Esophagus muscularis mucosa (tissue), 4 donors: Measurements from ENCODE around the gene DGCR6L. TPM values are rescaled to one million over a fixed set of nuclear protein-coding genes. Genes with fewer than 3 reads are reported as not detected.
"Not testable (repeated sequence)": the region's sequence is repeated elsewhere in the genome, so short reads cannot be mapped to it uniquely, and the experiment has no call there.

Experiments used
- DNase-seq: peaks from one replicate; pipeline ENCODE4 v3.0.0-alpha.2; 2017; ENCODE audit errors: extremely low spot score
- H3K27ac ChIP-seq, 4 donors: fragments of 200-600 bp; sonication (generic); replicated peaks in 1 of 4; 1 replicate in 3 of 4; 2 replicates in 1 of 4; pipeline ENCODE4 v1.5.1; 2016 to 2019; ENCODE audit warnings: mild to moderate bottlenecking in 1 of 4
- H3K27me3 ChIP-seq, 4 donors: fragments of 200-600 bp; sonication (generic); one replicate each; pipeline versions ENCODE4 v1.5.1 to v1.6.0; 2016 to 2019
- H3K36me3 ChIP-seq, 4 donors: fragments of 200-600 bp; sonication (generic); one replicate each; pipeline ENCODE4 v1.5.1; 2016 to 2019
- H3K4me1 ChIP-seq, 4 donors: fragments of 200-600 bp; sonication (generic); one replicate each; pipeline ENCODE4 v1.5.1; 2016 to 2019
- H3K4me3 ChIP-seq, 4 donors: fragments of 200-600 bp; sonication (generic); 1 replicate in 2 of 4; 2 replicates in 2 of 4; pipeline ENCODE4 v1.5.1; 2016 to 2019; ENCODE audit warnings: mild to moderate bottlenecking in 4 of 4, moderate library complexity in 1 of 4
- H3K9me3 ChIP-seq, 4 donors: fragments of 200-600 bp; sonication (generic); 1 replicate in 3 of 4; 2 replicates in 1 of 4; pipeline ENCODE4 v1.5.1; 2016 to 2019
- EP300 ChIP-seq: sonication (generic); formaldehyde crosslinking; IDR thresholded peaks from one replicate; pipeline ENCODE4 v1.6.1; 2017; ENCODE audit warnings: antibody characterized with exemption
- POLR2A ChIP-seq: fragments of 450-650 bp; IDR thresholded peaks from one replicate; pipeline ENCODE4 v1.6.1; 2017; ENCODE audit warnings: antibody characterized with exemption, moderate library complexity, mild to moderate bottlenecking, low read depth
- POLR2AphosphoS5 ChIP-seq, 2 donors: sonication (generic); formaldehyde crosslinking; IDR thresholded peaks; one replicate each; pipeline ENCODE4 v1.6.1; 2017; ENCODE audit warnings: antibody characterized with exemption in 2 of 2
- WGBS: methylation state at CpG from one replicate; pipeline ENCODE4 v1.1.5; 2018; 5-methylcytosine and 5-hydroxymethylcytosine counted together
- intact Hi-C: fragments of 100-400 bp; cut with DNase I; formaldehyde crosslinking; loops from one replicate; pipeline ENCODE4 v1.15.1; 2023
- total RNA-seq, 4 donors: library from RNA; depleted of rRNA; stranded (reverse); fragments of >200 nt; gene quantifications; one replicate each; pipeline versions ENCODE4 v1.1.0 to v1.2.1, GENCODE V29; 2016
- TF ChIP-seq, protein P1 (sequence below), 3 experiments: fragments of 200-600 bp in 2 of 3; fragments of 450-650 bp in 1 of 3; sonication (generic) in 2 of 3; IDR thresholded peaks; one replicate each; pipeline ENCODE4 v1.5.1; 2017 to 2019; ENCODE audit warnings: antibody characterized with exemption in 3 of 3, mild to moderate bottlenecking in 2 of 3, moderate library complexity in 1 of 3

The DGCR6L gene
- total RNA-seq, 4 donors from 2014 or later, result 41.5 to 73.0 (median 52.9) TPM

DNA sequence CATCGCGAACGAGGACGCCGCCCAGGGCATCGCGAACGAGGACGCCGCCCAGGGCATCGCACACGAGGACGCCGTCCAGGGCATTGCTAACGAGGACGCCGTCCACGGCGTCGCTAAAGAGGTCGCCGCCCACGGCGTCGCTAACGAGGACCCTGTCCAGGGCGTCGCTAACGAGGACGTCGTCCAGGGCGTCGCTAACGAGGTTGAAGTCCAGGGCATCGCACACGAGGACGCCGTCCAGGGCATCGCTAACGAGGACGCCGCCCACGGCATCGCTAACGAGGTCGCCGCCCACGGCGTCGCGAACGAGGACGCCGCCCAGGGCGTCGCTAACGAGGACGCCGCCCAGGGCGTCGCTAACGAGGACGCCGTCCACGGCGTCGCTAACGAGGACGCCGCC is 38.1 kb upstream of the DGCR6L start:
- intact Hi-C loops, H3K27ac ChIP-seq, H3K9me3 ChIP-seq, H3K27me3 ChIP-seq, H3K4me1 ChIP-seq, DNase-seq, H3K36me3 ChIP-seq, H3K4me3 ChIP-seq: not testable (repeated sequence)
- WGBS, result 94% methylated on average over 40 of the region's 70 CpGs

DNA sequence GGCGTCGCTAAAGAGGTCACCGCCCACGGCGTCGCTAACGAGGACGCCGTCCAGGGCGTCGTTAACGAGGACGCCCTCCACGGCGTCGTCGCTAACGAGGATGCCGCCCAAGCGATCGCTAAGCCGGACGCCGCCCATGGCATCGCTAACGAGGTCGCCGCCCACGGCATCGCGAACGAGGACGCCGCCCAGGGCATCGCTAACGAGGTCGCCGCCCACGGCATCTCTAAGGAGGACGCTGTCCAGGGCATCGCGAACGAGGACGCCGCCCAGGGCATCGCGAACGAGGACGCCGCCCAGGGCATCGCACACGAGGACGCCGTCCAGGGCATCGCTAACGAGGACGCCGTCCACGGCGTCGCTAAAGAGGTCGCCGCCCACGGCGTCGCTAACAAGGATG is 37.0 kb upstream of the DGCR6L start:
- H3K36me3 ChIP-seq, DNase-seq, H3K27me3 ChIP-seq, H3K4me3 ChIP-seq, H3K27ac ChIP-seq, H3K9me3 ChIP-seq, intact Hi-C loops, H3K4me1 ChIP-seq: not testable (repeated sequence)
- WGBS, result 94% methylated on average over 65 of the region's 66 CpGs

DNA sequence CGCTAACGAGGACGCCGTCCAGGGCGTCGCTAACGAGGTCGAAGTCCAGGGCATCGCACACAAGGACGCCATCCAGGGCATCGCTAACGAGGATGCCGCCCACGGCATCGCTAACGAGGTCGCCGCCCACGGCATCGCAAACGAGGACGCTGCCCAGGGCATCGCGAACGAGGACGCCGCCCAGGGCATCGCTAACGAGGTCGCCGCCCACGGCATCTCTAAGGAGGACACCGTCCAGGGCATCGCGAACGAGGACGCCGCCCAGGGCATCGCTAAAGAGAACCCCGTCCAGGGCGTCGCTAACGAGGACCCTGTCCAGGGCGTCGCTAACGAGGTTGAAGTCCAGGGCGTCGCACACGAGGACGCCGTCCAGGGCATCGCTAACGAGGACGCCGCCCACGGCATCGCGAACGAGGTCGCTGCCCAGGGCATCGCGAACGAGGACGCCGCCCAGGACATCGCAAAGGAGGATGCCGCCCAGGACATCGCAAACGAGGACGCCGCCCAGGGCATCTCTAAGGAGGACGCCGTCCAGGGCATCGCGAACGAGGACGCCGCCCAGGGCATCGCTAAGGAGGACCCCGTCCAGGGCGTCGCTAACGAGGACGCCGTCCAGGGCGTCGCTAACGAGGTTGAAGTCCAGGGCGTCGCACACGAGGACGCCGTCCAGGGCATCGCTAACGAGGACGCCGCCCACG is 36.2 kb upstream of the DGCR6L start:
- DNase-seq, H3K4me1 ChIP-seq, H3K27ac ChIP-seq, H3K36me3 ChIP-seq, H3K9me3 ChIP-seq, H3K4me3 ChIP-seq, H3K27me3 ChIP-seq, intact Hi-C loops: not testable (repeated sequence)
- 94% methylated on average over 97 of the region's 98 CpGs for WGBS

DNA sequence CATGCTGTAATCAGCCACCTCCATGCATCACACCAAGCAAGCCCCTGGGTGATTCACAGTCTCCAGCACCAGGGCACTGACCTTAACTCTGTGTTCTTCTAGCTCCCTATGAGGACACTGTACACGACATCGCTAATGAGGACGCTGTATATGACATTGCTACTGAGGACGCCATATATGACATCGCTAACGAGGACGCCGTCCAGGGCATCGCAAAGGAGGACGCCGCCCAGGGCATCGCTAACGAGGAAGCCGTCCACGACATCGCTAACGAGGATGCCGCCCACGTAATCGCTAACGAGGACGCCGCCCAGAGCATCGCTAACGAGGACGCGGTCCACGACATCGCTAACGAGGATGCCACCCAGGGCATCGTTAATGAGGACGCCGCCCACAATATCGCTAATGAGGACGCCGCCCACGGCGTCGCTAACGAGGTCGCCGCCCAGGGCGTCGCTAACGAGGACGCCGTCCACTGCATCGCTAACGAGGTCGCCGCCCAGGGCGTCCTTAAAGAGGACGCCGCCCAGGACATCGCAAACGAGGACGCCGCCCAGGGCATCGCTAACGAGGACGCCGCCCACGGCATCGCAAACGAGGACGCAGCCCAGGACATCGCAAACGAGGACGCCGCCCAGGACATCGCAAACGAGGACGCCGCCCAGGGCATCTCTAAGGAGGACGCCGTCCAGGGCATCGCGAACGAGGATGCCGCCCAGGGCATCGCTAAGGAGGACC is 34.5 kb upstream of the DGCR6L start:
- no peaks in the 10 kb centered on the region for H3K27me3 ChIP-seq
- no peak for DNase-seq
- H3K4me3 ChIP-seq, result no peak overlapping the region
- H3K9me3 ChIP-seq, result no peaks in the 10 kb centered on the region
- H3K36me3 ChIP-seq, result no peaks in the 10 kb centered on the region
- 94% methylated on average over 81 of the region's 81 CpGs for WGBS
- H3K4me1 ChIP-seq, result no peaks in the 10 kb centered on the region
- intact Hi-C loops, result no loop called here
- H3K27ac ChIP-seq, result no peak overlapping the region
- TF ChIP-seq EP300, result no peak
- TF ChIP-seq POLR2A, result no peak
- no peak for TF ChIP-seq POLR2AphosphoS5 (IDR thresholded peaks at IDR 0.05)
- TF ChIP-seq, protein P1, sequence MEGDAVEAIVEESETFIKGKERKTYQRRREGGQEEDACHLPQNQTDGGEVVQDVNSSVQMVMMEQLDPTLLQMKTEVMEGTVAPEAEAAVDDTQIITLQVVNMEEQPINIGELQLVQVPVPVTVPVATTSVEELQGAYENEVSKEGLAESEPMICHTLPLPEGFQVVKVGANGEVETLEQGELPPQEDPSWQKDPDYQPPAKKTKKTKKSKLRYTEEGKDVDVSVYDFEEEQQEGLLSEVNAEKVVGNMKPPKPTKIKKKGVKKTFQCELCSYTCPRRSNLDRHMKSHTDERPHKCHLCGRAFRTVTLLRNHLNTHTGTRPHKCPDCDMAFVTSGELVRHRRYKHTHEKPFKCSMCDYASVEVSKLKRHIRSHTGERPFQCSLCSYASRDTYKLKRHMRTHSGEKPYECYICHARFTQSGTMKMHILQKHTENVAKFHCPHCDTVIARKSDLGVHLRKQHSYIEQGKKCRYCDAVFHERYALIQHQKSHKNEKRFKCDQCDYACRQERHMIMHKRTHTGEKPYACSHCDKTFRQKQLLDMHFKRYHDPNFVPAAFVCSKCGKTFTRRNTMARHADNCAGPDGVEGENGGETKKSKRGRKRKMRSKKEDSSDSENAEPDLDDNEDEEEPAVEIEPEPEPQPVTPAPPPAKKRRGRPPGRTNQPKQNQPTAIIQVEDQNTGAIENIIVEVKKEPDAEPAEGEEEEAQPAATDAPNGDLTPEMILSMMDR (IDR thresholded peaks at IDR 0.05), result no peak

DNA sequence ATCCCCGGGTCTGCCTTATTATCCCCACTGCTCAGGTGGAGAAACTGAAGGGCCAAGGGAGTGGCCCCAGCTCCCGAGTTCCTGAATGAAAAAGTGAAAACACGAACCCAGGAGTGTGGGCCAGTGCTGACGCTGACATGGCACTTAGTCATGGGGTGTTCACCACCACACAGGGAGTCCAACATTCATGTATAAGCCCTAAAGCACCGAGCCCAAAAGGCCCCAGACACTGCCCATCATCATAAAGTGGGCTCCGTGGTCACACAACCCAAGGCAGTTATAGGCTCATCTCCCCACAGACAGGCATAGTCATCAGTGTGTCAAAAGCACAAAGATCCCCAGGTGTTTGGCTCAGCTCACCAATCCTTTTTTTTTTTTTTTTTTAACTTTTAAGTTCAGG is 32.7 kb upstream of the DGCR6L start:
- H3K36me3 ChIP-seq, H3K27ac ChIP-seq, H3K4me3 ChIP-seq, DNase-seq, H3K27me3 ChIP-seq, intact Hi-C loops, H3K9me3 ChIP-seq, H3K4me1 ChIP-seq: not testable (repeated sequence)
- 85% methylated on average over 6 of the region's 6 CpGs for WGBS

DNA sequence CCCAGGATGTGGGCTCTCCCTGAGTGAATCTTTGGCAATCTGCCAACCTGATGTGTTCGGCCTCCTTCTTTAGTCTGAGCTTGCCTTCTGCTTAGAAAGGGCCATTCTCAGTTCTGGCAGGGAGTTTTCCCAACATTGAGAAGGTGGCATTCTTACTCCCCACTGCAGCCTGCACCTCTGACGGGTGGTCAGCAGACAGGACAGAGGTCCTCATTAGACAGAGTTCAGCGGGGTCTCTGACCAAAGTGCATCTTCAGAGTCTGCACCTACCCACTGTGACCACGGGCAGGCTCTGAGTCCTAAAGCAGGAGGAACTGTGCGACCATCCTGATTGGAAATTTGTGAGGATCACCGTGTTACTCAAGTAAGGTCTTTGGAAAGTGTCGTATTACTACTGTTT is 26.7 kb upstream of the DGCR6L start:
- WGBS, result no CpG with 5 or more reads among the region's 7 CpGs
- H3K36me3 ChIP-seq, DNase-seq, H3K4me3 ChIP-seq, H3K9me3 ChIP-seq, H3K27ac ChIP-seq, H3K27me3 ChIP-seq, H3K4me1 ChIP-seq, intact Hi-C loops: not testable (repeated sequence)

DNA sequence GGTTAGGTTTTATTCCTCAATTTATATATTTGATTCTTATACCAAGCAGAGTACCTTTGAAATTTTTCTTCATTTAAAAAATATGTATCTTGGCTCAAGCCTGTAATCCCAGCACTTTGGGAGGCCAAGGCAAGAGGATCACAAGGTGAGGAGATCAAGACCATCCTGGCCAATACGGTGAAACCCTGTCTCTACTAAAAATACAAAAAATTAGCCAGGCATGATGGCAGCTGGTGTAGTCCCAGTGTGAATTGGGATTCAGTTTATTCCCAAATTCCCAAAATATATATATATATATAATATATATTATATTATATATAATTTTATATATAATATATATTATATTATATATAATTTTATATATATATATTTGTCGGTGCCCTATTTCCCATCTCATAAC is 18.4 kb upstream of the DGCR6L start:
- H3K4me1 ChIP-seq, H3K9me3 ChIP-seq, DNase-seq, H3K4me3 ChIP-seq, intact Hi-C loops, H3K27ac ChIP-seq, H3K36me3 ChIP-seq, H3K27me3 ChIP-seq: not testable (repeated sequence)
- 72% methylated on average over 2 of the region's 2 CpGs for WGBS

DNA sequence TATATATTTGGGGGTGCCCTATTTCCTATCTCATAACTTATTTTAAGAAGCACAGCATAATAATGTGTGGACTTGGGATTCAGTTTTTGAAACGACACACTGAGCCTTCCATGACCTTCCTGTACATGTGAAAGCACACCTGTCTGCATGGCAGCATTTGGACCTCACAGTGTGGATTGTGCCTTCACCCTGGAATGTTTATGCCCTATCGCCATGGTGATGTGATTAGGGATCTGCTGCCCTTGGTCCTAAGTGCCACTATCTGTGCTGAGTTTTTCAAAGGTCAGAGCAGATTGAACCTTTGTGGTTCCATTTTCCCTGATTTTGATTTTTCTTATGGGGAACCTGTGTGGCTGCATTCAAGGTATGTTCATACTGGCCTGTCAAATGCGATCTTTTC is 17.9 kb upstream of the DGCR6L start:
- 84% methylated on average over 3 of the region's 3 CpGs for WGBS
- intact Hi-C loops, H3K27me3 ChIP-seq, H3K4me3 ChIP-seq, H3K9me3 ChIP-seq, DNase-seq, H3K27ac ChIP-seq, H3K4me1 ChIP-seq, H3K36me3 ChIP-seq: not testable (repeated sequence)

DNA sequence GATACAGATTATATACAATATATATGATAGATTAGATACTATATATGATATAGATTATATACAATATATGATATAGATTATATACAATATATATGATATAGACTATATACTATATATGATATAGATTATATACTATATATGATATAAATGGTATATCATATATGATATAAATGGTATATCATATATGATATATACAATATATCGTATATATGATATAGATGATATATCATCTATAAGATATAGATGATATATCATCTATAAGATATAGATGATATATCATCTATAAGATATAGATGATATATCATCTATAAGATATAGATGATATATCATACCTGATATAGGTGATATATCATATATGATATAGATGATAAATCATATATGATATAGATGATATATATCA is 16.7 kb upstream of the DGCR6L start:
- H3K36me3 ChIP-seq, H3K27ac ChIP-seq, DNase-seq, H3K9me3 ChIP-seq, H3K4me1 ChIP-seq, H3K4me3 ChIP-seq, intact Hi-C loops, H3K27me3 ChIP-seq: not testable (repeated sequence)
- no CpG with 5 or more reads among the region's 1 CpG for WGBS

DNA sequence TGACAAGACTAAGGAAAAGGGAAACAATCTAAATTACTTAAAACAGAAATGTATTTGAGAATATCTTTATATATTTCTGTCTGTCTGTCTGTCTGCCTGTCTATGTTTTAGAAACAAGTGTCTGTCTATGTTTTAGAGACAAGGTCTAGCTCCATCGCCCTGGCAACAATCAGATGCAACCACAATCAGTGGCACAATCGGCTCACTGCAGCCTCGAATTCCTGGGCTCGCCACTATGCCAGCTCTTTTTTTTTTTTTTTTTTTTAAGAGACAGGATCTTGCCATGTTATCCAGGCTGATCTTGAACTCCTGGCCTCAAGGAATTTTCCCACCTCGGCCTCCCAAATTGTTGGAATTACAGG is 8.7 kb upstream of the DGCR6L start:
- not testable (repeated sequence) for H3K36me3 ChIP-seq, H3K4me1 ChIP-seq, DNase-seq, H3K4me3 ChIP-seq, H3K9me3 ChIP-seq, H3K27ac ChIP-seq, H3K27me3 ChIP-seq
- 72% methylated on average over 5 of the region's 5 CpGs for WGBS
- intact Hi-C loops, result loop anchor here (10.0 kb wide), 1 partner anchor 66 kb away; the partner anchor contains the start of gene ZNF74

DNA sequence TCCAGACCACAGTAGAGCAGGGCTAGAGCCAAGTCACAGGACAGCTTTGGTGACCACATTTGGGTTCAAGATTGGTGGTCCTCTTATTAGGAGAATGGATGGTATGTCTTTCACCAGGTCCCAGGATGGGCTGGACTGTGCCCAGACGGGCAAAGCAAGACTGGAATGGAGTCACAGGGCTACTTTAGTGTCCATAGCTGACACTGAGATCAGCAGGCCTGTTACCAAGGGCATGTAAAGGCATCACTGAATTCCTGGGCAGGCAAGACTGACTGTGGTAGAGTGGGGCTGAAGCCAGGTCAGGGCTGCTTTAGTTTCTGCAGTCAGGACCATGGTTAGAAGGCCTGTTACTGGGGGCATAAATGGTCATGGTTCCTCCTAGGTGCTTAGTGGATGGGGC is 6.1 kb upstream of the DGCR6L start:
- intact Hi-C loops, result loop anchor here (10.0 kb wide), 1 partner anchor 69 kb away; the partner anchor contains the start of gene ZNF74
- H3K27ac ChIP-seq, result not testable (repeated sequence)
- WGBS, result no CpG with 5 or more reads among the region's 1 CpG

More for the DNA sequence above, 6.1 kb upstream of the DGCR6L start:
- H3K9me3 ChIP-seq, H3K27me3 ChIP-seq, H3K36me3 ChIP-seq, DNase-seq, H3K4me3 ChIP-seq: not testable (repeated sequence)
- H3K4me1 ChIP-seq, result peaks cover 8 to 17% (median 12%) of the 10 kb centered on the region in 4 donors
